OCI-LY1 (cell line): ENCODE results near the gene DCAF15.

Experiments used
- EZH2 ChIP-seq: fragments of 200-600 bp; sonication (generic), shearing (Covaris generic); IDR thresholded peaks from 2 replicates; pipeline ENCODE4 v1.8.0; 2017; ENCODE audit warnings: borderline replicate concordance, mixed run types, mild to moderate bottlenecking, antibody characterized with exemption, low read length, moderate library complexity, mixed read lengths
- TF ChIP-seq, protein P1 (sequence below): fragments of 200-600 bp; sonication (generic), shearing (Covaris generic); IDR thresholded peaks from 2 replicates; pipeline ENCODE4 v1.5.1; 2017; ENCODE audit warnings: mild to moderate bottlenecking, antibody characterized with exemption, low read length, moderate library complexity, mixed read lengths

GRCh38 chr19:13957051-13957450 is 4.7 kb downstream of the DCAF15 start:
- TF ChIP-seq, protein P1, sequence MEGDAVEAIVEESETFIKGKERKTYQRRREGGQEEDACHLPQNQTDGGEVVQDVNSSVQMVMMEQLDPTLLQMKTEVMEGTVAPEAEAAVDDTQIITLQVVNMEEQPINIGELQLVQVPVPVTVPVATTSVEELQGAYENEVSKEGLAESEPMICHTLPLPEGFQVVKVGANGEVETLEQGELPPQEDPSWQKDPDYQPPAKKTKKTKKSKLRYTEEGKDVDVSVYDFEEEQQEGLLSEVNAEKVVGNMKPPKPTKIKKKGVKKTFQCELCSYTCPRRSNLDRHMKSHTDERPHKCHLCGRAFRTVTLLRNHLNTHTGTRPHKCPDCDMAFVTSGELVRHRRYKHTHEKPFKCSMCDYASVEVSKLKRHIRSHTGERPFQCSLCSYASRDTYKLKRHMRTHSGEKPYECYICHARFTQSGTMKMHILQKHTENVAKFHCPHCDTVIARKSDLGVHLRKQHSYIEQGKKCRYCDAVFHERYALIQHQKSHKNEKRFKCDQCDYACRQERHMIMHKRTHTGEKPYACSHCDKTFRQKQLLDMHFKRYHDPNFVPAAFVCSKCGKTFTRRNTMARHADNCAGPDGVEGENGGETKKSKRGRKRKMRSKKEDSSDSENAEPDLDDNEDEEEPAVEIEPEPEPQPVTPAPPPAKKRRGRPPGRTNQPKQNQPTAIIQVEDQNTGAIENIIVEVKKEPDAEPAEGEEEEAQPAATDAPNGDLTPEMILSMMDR = no peak
- no peak for TF ChIP-seq EZH2
